Stimulated activated CD4-positive, alpha-beta T cell treated with anti-CD3 and anti-CD28 coated beads, Interleukin-1b, Interleukin-23, amount 100 ng/mL, for 48 hours (primary cell): ENCODE data around the gene EAPP.
A peak's percentile ranks its signal among the peaks of the same experiment; 100 is the strongest.
"Not testable (repeated sequence)": the region's sequence is repeated elsewhere in the genome, so short reads cannot be mapped to it uniquely, and the experiment has no call there.

Experiments
- DNase-seq: peaks from one replicate; pipeline ENCODE4 v3.0.0-alpha.2; 2020

The EAPP gene

GRCh38 chr14:34539407-34540180 lies at the start of gene EAPP:
TSS of gene EAPP (minus strand) at chr14:34539701. CDS start at chr14:34539628, 73 bp downstream.
- peak; percentile 97 for DNase-seq

- DNase-seq = no peak
These were observed 44.0 kb upstream of the EAPP start for GRCh38 chr14:34583525-34583924.

GRCh38 chr14:34582117-34582680 lies 42.7 kb upstream of the EAPP start:
- no peak for DNase-seq

GRCh38 chr14:34580381-34580780 lies 40.9 kb upstream of the EAPP start:
- no peak for DNase-seq

- no peak for DNase-seq
These were observed 32.3 kb upstream of the EAPP start for GRCh38 chr14:34571771-34572170.

- no peak for DNase-seq
These were observed 30.2 kb upstream of the EAPP start for GRCh38 chr14:34569750-34570149.

- DNase-seq = no peak
These were observed 29.3 kb upstream of the EAPP start for GRCh38 chr14:34568803-34569202.

- no peak for DNase-seq
These were observed 23.3 kb upstream of the EAPP start for GRCh38 chr14:34562776-34563150.

GRCh38 chr14:34562037-34562775 lies 22.7 kb upstream of the EAPP start:
- not testable (repeated sequence) for DNase-seq

GRCh38 chr14:34556498-34556829 lies 17.0 kb upstream of the EAPP start:
- DNase-seq = not testable (repeated sequence)

GRCh38 chr14:34555583-34556497 lies 16.3 kb upstream of the EAPP start:
- not testable (repeated sequence) for DNase-seq

GRCh38 chr14:34554540-34555250 lies 15.2 kb upstream of the EAPP start:
- no peak for DNase-seq

- DNase-seq = not testable (repeated sequence)
These were observed 9.9 kb upstream of the EAPP start for GRCh38 chr14:34549276-34549966.

GRCh38 chr14:34548472-34548981 lies 9.0 kb upstream of the EAPP start:
- DNase-seq = no peak

GRCh38 chr14:34547136-34547520 lies 7.6 kb upstream of the EAPP start:
- not testable (repeated sequence) for DNase-seq

GRCh38 chr14:34546272-34547135 lies 7.0 kb upstream of the EAPP start:
- DNase-seq = not testable (repeated sequence)

GRCh38 chr14:34540181-34541059 lies 919 bp upstream of the EAPP start:
- not testable (repeated sequence) for DNase-seq

GRCh38 chr14:34538871-34539406 lies 562 bp downstream of the EAPP start:
- no peak for DNase-seq

- not testable (repeated sequence) for DNase-seq
These were observed 1.4 kb downstream of the EAPP start for GRCh38 chr14:34538096-34538495.
